ENCODE results near the gene ATP8A1. TPM values are rescaled to one million over a fixed set of nuclear protein-coding genes. Genes with fewer than 3 reads are reported as not detected.
A peak's percentile ranks its signal among the peaks of the same experiment; 100 is the strongest.
"Not testable (repeated sequence)": the region's sequence is repeated elsewhere in the genome, so short reads cannot be mapped to it uniquely, and the experiment has no call there.

Gene ATP8A1
- polyA plus RNA-seq (2011; rRNA removed): 0.20 TPM in 2 replicates
- polyA minus RNA-seq (2011; rRNA and poly(A)+ RNA removed): 0.18 and 0.56 TPM in 2 replicates

GRCh38 chr4:42656944-42657792 is at the start of gene ATP8A1:
Gene ATP8A1, minus strand, starts transcription at chr4:42657105. Its CDS starts 232 bp downstream, at chr4:42656873.
- H3K27ac ChIP-seq (ENCODE audit: low read depth, low read length): peak within 1 kb of the TSS; percentile 77
- H3K9me3 ChIP-seq (ENCODE audit: control insufficient read depth, insufficient read depth, low read length): no peaks in the 10 kb centered on the region; the same call in 1 of the 2 replicates
- ChIA-PET CTCF (interaction anchor here (0.6 to 1.1 kb wide), 3 partner anchors 10 to 176 kb away, joined by 3 read pairs; no protein-coding TSS in a partner anchor), POLR2A (no interaction called here)
- DNase-seq (ENCODE audit: low read depth, low spot score): peak; percentile 41
- no peak for TF ChIP-seq CTCF (IDR thresholded peaks at IDR 0.05; ENCODE audit: low read depth, low read length)
- H3K27me3 ChIP-seq (ENCODE audit: control insufficient read depth, insufficient read depth, low read length): peaks cover 3% of the 10 kb centered on the region
- peak within 1 kb of the TSS; percentile 75 for H3K4me3 ChIP-seq (ENCODE audit: low read depth, low read length)

GRCh38 chr4:42706086-42706485 is 49.2 kb upstream of the ATP8A1 start:
- peaks cover 2% of the 10 kb centered on the region; the same call in 1 of the 2 replicates for H3K9me3 ChIP-seq (ENCODE audit: control insufficient read depth, insufficient read depth, low read length)
- H3K4me3 ChIP-seq (ENCODE audit: low read depth, low read length): no peak overlapping the region
- CTCF ChIA-PET: no interaction called here
- no peak for TF ChIP-seq CTCF (IDR thresholded peaks at IDR 0.05; ENCODE audit: low read depth, low read length)
- no peaks in the 10 kb centered on the region for H3K27me3 ChIP-seq (ENCODE audit: control insufficient read depth, insufficient read depth, low read length)
- H3K27ac ChIP-seq (ENCODE audit: low read depth, low read length): no peak overlapping the region
- DNase-seq (ENCODE audit: low read depth, low spot score): no peak
- POLR2A ChIA-PET: no interaction called here

GRCh38 chr4:42703813-42704212 is 46.9 kb upstream of the ATP8A1 start:
- Histone ChIP-seq H3K9me3 (ENCODE audit: control insufficient read depth, insufficient read depth, low read length) (peaks cover 2% of the 10 kb centered on the region; the same call in 1 of the 2 replicates), H3K27ac (ENCODE audit: low read depth, low read length) (no peak overlapping the region), H3K4me3 (ENCODE audit: low read depth, low read length) (no peak overlapping the region), H3K27me3 (ENCODE audit: control insufficient read depth, insufficient read depth, low read length) (no peaks in the 10 kb centered on the region)
- ChIA-PET CTCF (no interaction called here), POLR2A (no interaction called here)
- no peak for TF ChIP-seq CTCF (IDR thresholded peaks at IDR 0.05; ENCODE audit: low read depth, low read length)
- DNase-seq (ENCODE audit: low read depth, low spot score): no peak

- H3K4me3 ChIP-seq (ENCODE audit: low read depth, low read length): no peak overlapping the region
- no peak for TF ChIP-seq CTCF (IDR thresholded peaks at IDR 0.05; ENCODE audit: low read depth, low read length)
- ChIA-PET POLR2A (no interaction called here), CTCF (no interaction called here)
- no peak for DNase-seq (ENCODE audit: low read depth, low spot score)
- no peaks in the 10 kb centered on the region for H3K27me3 ChIP-seq (ENCODE audit: control insufficient read depth, insufficient read depth, low read length)
- H3K27ac ChIP-seq (ENCODE audit: low read depth, low read length): no peak overlapping the region
- H3K9me3 ChIP-seq (ENCODE audit: control insufficient read depth, insufficient read depth, low read length): peaks cover 2% of the 10 kb centered on the region; the same call in 1 of the 2 replicates
Measured at GRCh38 chr4:42702895-42703294, 46.0 kb upstream of the ATP8A1 start.

GRCh38 chr4:42701780-42702179 is 44.9 kb upstream of the ATP8A1 start:
- H3K27me3 ChIP-seq (ENCODE audit: control insufficient read depth, insufficient read depth, low read length); CTCF ChIA-PET; H3K4me3 ChIP-seq (ENCODE audit: low read depth, low read length); H3K9me3 ChIP-seq (ENCODE audit: control insufficient read depth, insufficient read depth, low read length); POLR2A ChIA-PET; H3K27ac ChIP-seq (ENCODE audit: low read depth, low read length); DNase-seq (ENCODE audit: low read depth, low spot score): not testable (repeated sequence)

All from AG04450 (cell line).